Activated CD8-positive, alpha-beta memory T cell treated with anti-CD3 and anti-CD28 coated beads for 48 hours (primary cell): ENCODE data around the gene GABRQ.
"Not testable (repeated sequence)": the region's sequence is repeated elsewhere in the genome, so short reads cannot be mapped to it uniquely, and the experiment has no call there.

Source experiments
- DNase-seq, 3 experiments: peaks; one replicate each; pipeline ENCODE4 v3.0.0-alpha.2; 2020; ENCODE audit warnings: low read depth in 2 of 3, low spot score in 2 of 3

GABRQ gene

DNA sequence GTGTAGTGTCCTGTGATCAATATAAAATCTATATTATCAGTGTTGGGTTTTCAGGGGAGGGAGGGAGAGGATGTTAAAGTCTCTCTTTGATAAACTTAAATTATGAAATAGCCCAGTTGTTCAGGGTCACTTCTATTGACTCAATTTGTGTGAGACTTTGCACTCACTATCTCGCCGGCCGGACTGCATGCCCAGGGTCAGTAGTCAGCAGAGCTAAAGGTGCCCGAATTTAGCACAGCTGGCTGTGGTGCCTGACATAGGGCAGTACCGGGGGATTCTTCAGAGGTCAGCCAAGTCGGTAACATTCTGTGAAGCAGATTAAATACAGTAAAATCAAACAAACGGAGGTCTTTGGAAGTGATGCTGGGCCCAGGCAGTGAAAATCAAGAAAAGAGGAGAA, 19.2 kb downstream of the GABRQ start:
- no peak for DNase-seq

- DNase-seq, result no peak
Observed at GRCh38 chrX:152658302-152658701, 20.6 kb downstream of the GABRQ start.

DNA sequence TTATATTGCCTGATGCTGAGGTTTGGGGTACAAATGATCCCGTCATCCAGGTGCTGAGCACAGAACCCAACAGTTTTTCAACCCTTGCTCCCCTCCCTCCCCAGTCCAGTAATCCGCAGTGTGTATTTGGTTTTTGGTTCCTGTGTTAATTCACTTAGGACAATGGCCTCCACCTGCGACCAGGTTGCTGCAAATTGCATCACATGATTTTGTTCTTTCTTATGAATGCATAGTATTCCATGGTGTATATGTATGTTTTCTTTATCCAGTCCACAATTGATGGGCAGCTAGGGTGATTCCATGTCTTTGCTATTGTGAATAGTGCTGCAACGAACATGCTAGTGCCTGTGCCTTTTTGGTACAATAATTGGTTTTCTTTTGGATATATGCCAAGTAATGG, 25.4 kb downstream of the GABRQ start:
- no peak for DNase-seq

DNA sequence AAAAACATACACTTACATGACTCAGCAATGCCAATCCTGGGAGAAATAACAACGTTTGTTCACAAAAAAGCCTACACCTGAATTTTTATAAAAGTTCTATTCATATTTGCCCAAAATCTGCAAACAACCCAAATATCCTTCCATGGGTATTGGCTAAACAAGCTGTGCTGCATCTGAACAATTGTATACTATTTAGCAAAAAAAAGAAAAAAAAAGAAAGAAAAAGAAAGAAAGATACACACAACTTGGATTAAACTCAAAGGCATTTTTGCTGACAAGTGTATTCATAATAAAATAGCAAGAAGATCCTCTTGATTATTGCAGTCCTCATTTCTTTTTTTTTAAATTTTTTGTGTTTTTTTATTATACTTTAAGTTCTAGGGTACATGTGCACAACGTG, 36.4 kb downstream of the GABRQ start:
- DNase-seq, result no peak

DNA sequence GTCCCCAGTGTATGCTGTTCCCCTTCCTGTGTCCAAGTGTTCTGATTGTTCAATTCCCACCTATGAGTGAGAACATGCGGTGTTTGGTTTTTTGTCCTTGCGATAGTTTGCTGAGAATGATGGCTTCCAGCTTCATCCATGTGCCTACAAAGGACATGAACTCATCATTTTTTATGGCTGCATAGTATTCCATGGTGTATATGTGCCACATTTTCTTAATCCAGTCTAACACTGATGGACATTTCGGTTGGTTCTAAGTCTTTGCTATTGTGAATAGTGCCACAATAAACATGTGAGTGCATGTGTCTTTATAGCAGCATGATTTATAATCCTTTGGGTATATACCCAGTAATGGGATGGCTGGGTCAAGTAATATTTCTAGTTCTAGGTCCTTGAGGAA, 37.0 kb downstream of the GABRQ start:
- not testable (repeated sequence) for DNase-seq

- not testable (repeated sequence) for DNase-seq
Observed at GRCh38 chrX:152681012-152681411, 43.3 kb downstream of the GABRQ start.

GRCh38 chrX:152697952-152698931, 60.5 kb downstream of the GABRQ start, which contains the start of gene MAGEA3:
MAGEA3 (plus strand) TSS chrX:152698794; CDS start chrX:152700833, 2,039 bp downstream.
- DNase-seq, result not testable (repeated sequence)

GRCh38 chrX:152700390-152700789, 62.7 kb downstream of the GABRQ start:
- DNase-seq, result not testable (repeated sequence)

DNA sequence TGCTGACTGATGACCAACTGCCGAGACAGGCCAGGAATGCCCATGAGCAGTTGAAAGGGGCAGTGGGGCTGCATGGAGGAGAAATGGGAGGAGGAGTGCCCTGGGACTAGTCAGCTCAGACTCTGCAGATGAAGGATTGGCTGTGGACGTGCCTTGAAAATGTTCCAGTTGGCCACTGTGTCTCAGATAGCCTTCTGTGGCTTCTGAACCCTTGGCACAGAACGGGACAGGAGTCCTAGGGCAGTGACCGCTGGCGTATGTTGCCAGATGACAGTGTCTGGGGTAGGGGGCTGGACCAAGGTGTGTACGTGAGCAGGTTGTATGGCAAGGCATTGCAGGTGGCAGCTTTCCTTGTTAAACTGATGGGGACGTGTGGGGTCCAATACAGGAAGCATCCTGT, 68.8 kb downstream of the GABRQ start:
- not testable (repeated sequence) for DNase-seq
